IPS DF 6.9 (cell line): ENCODE measurements around the gene OR52N5.

Experiments
- DNase-seq: peaks from one replicate; pipeline ENCODE4 v3.0.0-alpha.2; 2013; ENCODE audit warnings: low read depth, low spot score
- H3K27ac ChIP-seq: one replicate; pipeline ENCODE4 v1.5.1; 2013; ENCODE audit warnings: low read length, control low read depth
- H3K27me3 ChIP-seq: 2 replicates; pipeline ENCODE4 v1.6.1; 2013; ENCODE audit warnings: mild to moderate bottlenecking, low read length; ENCODE audit not compliant: control insufficient read depth, insufficient read depth
- H3K36me3 ChIP-seq: 2 replicates; pipeline ENCODE4 v1.6.1; 2013; ENCODE audit warnings: low read length; ENCODE audit not compliant: control insufficient read depth, insufficient read depth
- H3K4me1 ChIP-seq: 2 replicates; pipeline ENCODE4 v1.6.1; 2013; ENCODE audit warnings: low read length; ENCODE audit not compliant: control insufficient read depth, insufficient read depth
- H3K4me3 ChIP-seq: 2 replicates; pipeline ENCODE4 v1.5.1; 2013; ENCODE audit warnings: mild to moderate bottlenecking, low read length
- H3K9me3 ChIP-seq: 2 replicates; pipeline ENCODE4 v1.6.1; 2013; ENCODE audit warnings: low read length, inconsistent platforms; ENCODE audit not compliant: control insufficient read depth, insufficient read depth
- WGBS: extraction: QIAGEN DNeasy Blood & Tissue Kit; methylation state at CpG from one replicate; pipeline ENCODE4 v1.1.7; 2013; ENCODE audit warnings: mixed read lengths, missing lambda C conversion rate; ENCODE audit not compliant: insufficient read length, insufficient coverage; 5-methylcytosine and 5-hydroxymethylcytosine counted together

The OR52N5 gene

GRCh38 chr11:5783255-5783654, at the start of gene OR52N5:
Gene OR52N5, minus strand, starts transcription at chr11:5783355. Its CDS starts 4,721 bp downstream, at chr11:5778634.
- Histone ChIP-seq H3K4me3 (no peak within 1 kb of the TSS), H3K9me3 (no peaks in the 10 kb centered on the region), H3K27ac (no peak within 1 kb of the TSS), H3K27me3 (no peaks in the 10 kb centered on the region), H3K36me3 (no peaks in the 10 kb centered on the region), H3K4me1 (no peaks in the 10 kb centered on the region)
- no peak for DNase-seq
- WGBS: no CpG with 5 or more reads among the region's 4 CpGs

GRCh38 chr11:5831196-5831829, 48.2 kb upstream of the OR52N5 start:
- H3K27ac ChIP-seq: no peak overlapping the region
- H3K4me1 ChIP-seq: no peaks in the 10 kb centered on the region
- no peak overlapping the region for H3K4me3 ChIP-seq
- no peaks in the 10 kb centered on the region for H3K27me3 ChIP-seq
- H3K36me3 ChIP-seq: no peaks in the 10 kb centered on the region
- DNase-seq: no peak
- no peaks in the 10 kb centered on the region for H3K9me3 ChIP-seq
- no CpG with 5 or more reads among the region's 6 CpGs for WGBS

GRCh38 chr11:5818245-5818886, 35.2 kb upstream of the OR52N5 start:
- no peak overlapping the region for H3K27ac ChIP-seq
- H3K27me3 ChIP-seq: no peaks in the 10 kb centered on the region
- no peak overlapping the region for H3K4me3 ChIP-seq
- H3K4me1 ChIP-seq: no peaks in the 10 kb centered on the region
- no peaks in the 10 kb centered on the region for H3K9me3 ChIP-seq
- WGBS: no CpG with 5 or more reads among the region's 1 CpG
- H3K36me3 ChIP-seq: no peaks in the 10 kb centered on the region
- no peak for DNase-seq

- no peaks in the 10 kb centered on the region for H3K4me1 ChIP-seq
- H3K4me3 ChIP-seq: no peak overlapping the region
- WGBS: no CpG with 5 or more reads among the region's 4 CpGs
- no peak for DNase-seq
- H3K36me3 ChIP-seq: no peaks in the 10 kb centered on the region
- no peak overlapping the region for H3K27ac ChIP-seq
- H3K27me3 ChIP-seq: no peaks in the 10 kb centered on the region
- H3K9me3 ChIP-seq: no peaks in the 10 kb centered on the region
Measured at GRCh38 chr11:5815534-5815933, 32.4 kb upstream of the OR52N5 start.

- WGBS: 100% methylated on average over 1 of the region's 6 CpGs
- DNase-seq: no peak
- no peaks in the 10 kb centered on the region for H3K27me3 ChIP-seq
- H3K9me3 ChIP-seq: no peaks in the 10 kb centered on the region
- H3K36me3 ChIP-seq: no peaks in the 10 kb centered on the region
- no peaks in the 10 kb centered on the region for H3K4me1 ChIP-seq
- no peak overlapping the region for H3K27ac ChIP-seq
- no peak overlapping the region for H3K4me3 ChIP-seq
Measured at GRCh38 chr11:5809905-5810795, 27.0 kb upstream of the OR52N5 start.

GRCh38 chr11:5809122-5809519, 26.0 kb upstream of the OR52N5 start:
- Histone ChIP-seq H3K4me3 (peak overlapping the region; percentile 56; the same call in 1 of the 2 replicates), H3K27me3 (no peaks in the 10 kb centered on the region), H3K9me3 (no peaks in the 10 kb centered on the region), H3K36me3 (no peaks in the 10 kb centered on the region), H3K4me1 (no peaks in the 10 kb centered on the region), H3K27ac (no peak overlapping the region)
- no CpG with 5 or more reads among the region's 5 CpGs for WGBS
- no peak for DNase-seq

- DNase-seq: peak; percentile 50
- Histone ChIP-seq H3K4me3 (peak within 1 kb of the TSS; percentile 56; the same call in 1 of the 2 replicates), H3K27me3 (no peaks in the 10 kb centered on the region), H3K9me3 (no peaks in the 10 kb centered on the region), H3K36me3 (no peaks in the 10 kb centered on the region), H3K4me1 (no peaks in the 10 kb centered on the region), H3K27ac (no peak within 1 kb of the TSS)
- no CpG with 5 or more reads among the region's 24 CpGs for WGBS
Measured at GRCh38 chr11:5808500-5809121, 25.5 kb upstream of the OR52N5 start, which contains the start of gene OR52N2. Gene OR52N2, plus strand, starts transcription at chr11:5808924. Its CDS starts 11,412 bp downstream, at chr11:5820336.

GRCh38 chr11:5807580-5807979, 24.4 kb upstream of the OR52N5 start:
- Histone ChIP-seq H3K27ac (no peak overlapping the region), H3K4me3 (no peak overlapping the region), H3K9me3 (no peaks in the 10 kb centered on the region), H3K36me3 (no peaks in the 10 kb centered on the region), H3K27me3 (no peaks in the 10 kb centered on the region), H3K4me1 (no peaks in the 10 kb centered on the region)
- no CpG with 5 or more reads among the region's 10 CpGs for WGBS
- no peak for DNase-seq

GRCh38 chr11:5803982-5804381, 20.8 kb upstream of the OR52N5 start:
- no peak overlapping the region for H3K4me3 ChIP-seq
- no peaks in the 10 kb centered on the region for H3K27me3 ChIP-seq
- H3K36me3 ChIP-seq: no peaks in the 10 kb centered on the region
- WGBS: no CpG with 5 or more reads among the region's 5 CpGs
- H3K4me1 ChIP-seq: no peaks in the 10 kb centered on the region
- no peaks in the 10 kb centered on the region for H3K9me3 ChIP-seq
- no peak for DNase-seq
- no peak overlapping the region for H3K27ac ChIP-seq

- no peaks in the 10 kb centered on the region for H3K27me3 ChIP-seq
- no peaks in the 10 kb centered on the region for H3K9me3 ChIP-seq
- no peaks in the 10 kb centered on the region for H3K4me1 ChIP-seq
- H3K36me3 ChIP-seq: no peaks in the 10 kb centered on the region
- H3K27ac ChIP-seq: no peak overlapping the region
- H3K4me3 ChIP-seq: no peak overlapping the region
- no peak for DNase-seq
- WGBS: no CpG with 5 or more reads among the region's 6 CpGs
Measured at GRCh38 chr11:5796541-5796940, 13.4 kb upstream of the OR52N5 start.
